Measurements from ENCODE around the gene ERBB3. TPM values are rescaled to one million over a fixed set of nuclear protein-coding genes. Genes with fewer than 3 reads are reported as not detected.
A peak's percentile ranks its signal among the peaks of the same experiment; 100 is the strongest.

ERBB3 gene
- total and polyA plus RNA-seq, 2 of the 8 experiments (the other 6 are each of a cell fraction or from before 2014, with no cell fraction given) = 33.9 to 52.4 TPM

- TF ChIP-seq EP300 (IDR thresholded peaks at IDR 0.05; ENCODE audit: borderline replicate concordance in 1 of 2, low read depth in 2 of 2, low read length in 2 of 2) (no peak), SP2 (IDR thresholded peaks at IDR 0.05; ENCODE audit: low read length) (no peak), CEBPB (IDR thresholded peaks at IDR 0.05; ENCODE audit: low read depth, low read length) (no peak), SP1 (IDR thresholded peaks at IDR 0.05; ENCODE audit: low read depth, low read length) (peak; percentile 49; the same call in 1 of the 2 replicates), RFX5 (IDR thresholded peaks at IDR 0.05; ENCODE audit: borderline replicate concordance, low read depth, low read length) (no peak), CBX8 (IDR thresholded peaks at IDR 0.05; ENCODE audit: borderline replicate concordance, low read depth, low read length) (no peak), EZH2 (IDR thresholded peaks at IDR 0.05; ENCODE audit: low read depth, low read length, severe bottlenecking) (no peak), ATF2 (IDR thresholded peaks at IDR 0.05; ENCODE audit: low read length) (no peak), GTF2F1 (IDR thresholded peaks at IDR 0.05; ENCODE audit: borderline replicate concordance, low read depth, low read length) (no peak), RAD21 (IDR thresholded peaks at IDR 0.05 in 1 of 2, conservative IDR thresholded peaks at IDR 0.05 in 1 of 2; ENCODE audit: low read depth in 2 of 2, low read length in 2 of 2) (no peak), SRF (IDR thresholded peaks at IDR 0.05; ENCODE audit: low read depth, low read length) (no peak), YY1 (IDR thresholded peaks at IDR 0.05; ENCODE audit: low read depth, low read length) (peak; percentile 86), RXRA (IDR thresholded peaks at IDR 0.05; ENCODE audit: insufficient read depth, low read depth, low read length) (no peak)
These were observed 72.3 kb downstream of the ERBB3 start, which contains the start of gene MYL6B (continued) for GRCh38 chr12:56152132-56152755.

Measured in H1 (cell line).